K562 (cell line): ENCODE results near the gene TPD52L2. TPM values are rescaled to one million over a fixed set of nuclear protein-coding genes. Genes with fewer than 3 reads are reported as not detected.

Experiments
- BCL6 ChIP-seq: fragments of 250-450 bp; sonication (Bioruptor Pico); IDR thresholded peaks from 2 replicates; pipeline ENCODE4 v1.4.0; 2020
- BRF1 ChIP-seq: IDR thresholded peaks from 3 replicates; pipeline ENCODE4 v1.6.1; 2011; ENCODE audit warnings: borderline replicate concordance, mild to moderate bottlenecking; ENCODE audit not compliant: insufficient read length; ENCODE audit errors: extremely low read depth
- CREM ChIP-seq: IDR thresholded peaks from 2 replicates; pipeline ENCODE4 v1.6.1; 2014; ENCODE audit warnings: antibody characterized with exemption, low read depth
- ESRRA ChIP-seq: fragments of 450-650 bp; IDR thresholded peaks from 2 replicates; pipeline ENCODE4 v1.6.1; 2014; ENCODE audit warnings: low read depth, mild to moderate bottlenecking, moderate library complexity, borderline replicate concordance
- KAT2B ChIP-seq: IDR thresholded peaks from one replicate; pipeline ENCODE4 v1.6.1; 2012; ENCODE audit warnings: low read depth, mild to moderate bottlenecking, control low read depth, inconsistent platforms, low read length, moderate library complexity
- MECOM ChIP-seq: fragments of 250-450 bp; sonication (Bioruptor Pico); IDR thresholded peaks from 2 replicates; pipeline ENCODE4 v1.8.0; 2022; ENCODE audit warnings: inconsistent platforms
- OTX1 ChIP-seq: fragments of 450-650 bp; formaldehyde crosslinking; IDR thresholded peaks from 2 replicates; pipeline ENCODE4 v1.4.0; 2022; ENCODE audit warnings: mild to moderate bottlenecking
- SMAD2 ChIP-seq: fragments of 150-350 bp; IDR thresholded peaks from 2 replicates; pipeline ENCODE4 v1.6.1; 2014; ENCODE audit warnings: low read depth, mild to moderate bottlenecking, low read length
- ZC3H11A ChIP-seq: IDR thresholded peaks from 2 replicates; pipeline ENCODE4 v1.6.1; 2012; ENCODE audit warnings: low read depth, low read length, improper control_type of control experiment
- ZNF282 ChIP-seq: sonication (generic); formaldehyde crosslinking; IDR thresholded peaks from 2 replicates; pipeline ENCODE4 v1.8.1; 2023; ENCODE audit warnings: missing genetic modification reagents
- ZNF41 ChIP-seq: fragments of 250-450 bp; sonication (Bioruptor Pico); conservative IDR thresholded peaks from 2 replicates; pipeline ENCODE4 v1.4.0; 2020; ENCODE audit warnings: mild to moderate bottlenecking
- ZNF551 ChIP-seq: fragments of 250-450 bp; sonication (Bioruptor Pico); IDR thresholded peaks from 2 replicates; pipeline ENCODE4 v1.5.0; 2021; ENCODE audit warnings: mild to moderate bottlenecking, moderate library complexity
- ZSCAN29 ChIP-seq: fragments of 450-650 bp; IDR thresholded peaks from 2 replicates; pipeline ENCODE4 v1.6.1; 2017
- polyA plus RNA-seq, 8 experiments: library from polyadenylated mRNA; depleted of rRNA in 4 of 8; stranded (reverse) in 5 of 8; unstranded in 3 of 8; fragments of >200 nt; fragmentation: Nextera tagmentation in 2 of 8; fragmentation: Illumina TruSeq in 1 of 8; extraction: Ambion mirVana in 2 of 8; extraction: Trizol in 1 of 8; gene quantifications; 2 replicates each; pipeline versions ENCODE4 v1.2.1 to v1.2.3, GENCODE V29; 2011 to 2014; ENCODE audit warnings: inconsistent platforms in 1 of 8, missing spikeins in 1 of 8
- total RNA-seq, 7 experiments: library from RNA; depleted of rRNA in 6 of 7; stranded (reverse); fragments of >200 nt in 6 of 7; fragmentation: Illumina TruSeq in 2 of 7; extraction: Trizol in 2 of 7; gene quantifications; 2 replicates each; pipeline versions ENCODE4 v1.2.1 to v1.2.3, GENCODE V29; 2011 to 2021; ENCODE audit warnings: low replicate concordance in 1 of 7
- TF ChIP-seq, protein P1 (sequence below): fragments of 450-650 bp; IDR thresholded peaks from 2 replicates; pipeline ENCODE4 v1.6.1; 2016; ENCODE audit warnings: low read depth
- TF ChIP-seq, protein P2 (sequence below): fragments of 200-400 bp; formaldehyde crosslinking; IDR thresholded peaks from 2 replicates; pipeline ENCODE4 v1.6.1; 2017; ENCODE audit warnings: mild to moderate bottlenecking, low read depth, low read length, moderate library complexity
- TF ChIP-seq, protein P3 (sequence below): sonication (generic); formaldehyde crosslinking; IDR thresholded peaks from 2 replicates; pipeline ENCODE4 v1.8.0; 2023; ENCODE audit warnings: mild to moderate bottlenecking, missing genetic modification reagents

TPD52L2 gene
- total and polyA plus RNA-seq, 9 of the 15 experiments (the other 6 are each of a cell fraction or from before 2014, with no cell fraction given), result 1.9 to 117 (median 74.6) TPM

DNA sequence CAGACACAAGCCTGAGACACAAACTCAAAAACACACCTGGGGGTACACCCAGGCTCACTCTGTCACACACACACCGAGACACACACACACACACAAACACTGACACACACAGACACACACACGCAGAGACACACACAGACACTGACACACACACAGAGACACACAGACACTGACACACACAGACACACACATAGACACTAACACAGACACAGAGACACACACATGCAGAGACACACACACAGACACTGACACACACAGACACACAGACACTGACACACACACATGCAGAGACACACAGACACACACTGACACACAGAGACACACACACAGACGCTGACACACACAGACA lies 18.2 kb upstream of the TPD52L2 start (continued):
- TF ChIP-seq, protein P1, sequence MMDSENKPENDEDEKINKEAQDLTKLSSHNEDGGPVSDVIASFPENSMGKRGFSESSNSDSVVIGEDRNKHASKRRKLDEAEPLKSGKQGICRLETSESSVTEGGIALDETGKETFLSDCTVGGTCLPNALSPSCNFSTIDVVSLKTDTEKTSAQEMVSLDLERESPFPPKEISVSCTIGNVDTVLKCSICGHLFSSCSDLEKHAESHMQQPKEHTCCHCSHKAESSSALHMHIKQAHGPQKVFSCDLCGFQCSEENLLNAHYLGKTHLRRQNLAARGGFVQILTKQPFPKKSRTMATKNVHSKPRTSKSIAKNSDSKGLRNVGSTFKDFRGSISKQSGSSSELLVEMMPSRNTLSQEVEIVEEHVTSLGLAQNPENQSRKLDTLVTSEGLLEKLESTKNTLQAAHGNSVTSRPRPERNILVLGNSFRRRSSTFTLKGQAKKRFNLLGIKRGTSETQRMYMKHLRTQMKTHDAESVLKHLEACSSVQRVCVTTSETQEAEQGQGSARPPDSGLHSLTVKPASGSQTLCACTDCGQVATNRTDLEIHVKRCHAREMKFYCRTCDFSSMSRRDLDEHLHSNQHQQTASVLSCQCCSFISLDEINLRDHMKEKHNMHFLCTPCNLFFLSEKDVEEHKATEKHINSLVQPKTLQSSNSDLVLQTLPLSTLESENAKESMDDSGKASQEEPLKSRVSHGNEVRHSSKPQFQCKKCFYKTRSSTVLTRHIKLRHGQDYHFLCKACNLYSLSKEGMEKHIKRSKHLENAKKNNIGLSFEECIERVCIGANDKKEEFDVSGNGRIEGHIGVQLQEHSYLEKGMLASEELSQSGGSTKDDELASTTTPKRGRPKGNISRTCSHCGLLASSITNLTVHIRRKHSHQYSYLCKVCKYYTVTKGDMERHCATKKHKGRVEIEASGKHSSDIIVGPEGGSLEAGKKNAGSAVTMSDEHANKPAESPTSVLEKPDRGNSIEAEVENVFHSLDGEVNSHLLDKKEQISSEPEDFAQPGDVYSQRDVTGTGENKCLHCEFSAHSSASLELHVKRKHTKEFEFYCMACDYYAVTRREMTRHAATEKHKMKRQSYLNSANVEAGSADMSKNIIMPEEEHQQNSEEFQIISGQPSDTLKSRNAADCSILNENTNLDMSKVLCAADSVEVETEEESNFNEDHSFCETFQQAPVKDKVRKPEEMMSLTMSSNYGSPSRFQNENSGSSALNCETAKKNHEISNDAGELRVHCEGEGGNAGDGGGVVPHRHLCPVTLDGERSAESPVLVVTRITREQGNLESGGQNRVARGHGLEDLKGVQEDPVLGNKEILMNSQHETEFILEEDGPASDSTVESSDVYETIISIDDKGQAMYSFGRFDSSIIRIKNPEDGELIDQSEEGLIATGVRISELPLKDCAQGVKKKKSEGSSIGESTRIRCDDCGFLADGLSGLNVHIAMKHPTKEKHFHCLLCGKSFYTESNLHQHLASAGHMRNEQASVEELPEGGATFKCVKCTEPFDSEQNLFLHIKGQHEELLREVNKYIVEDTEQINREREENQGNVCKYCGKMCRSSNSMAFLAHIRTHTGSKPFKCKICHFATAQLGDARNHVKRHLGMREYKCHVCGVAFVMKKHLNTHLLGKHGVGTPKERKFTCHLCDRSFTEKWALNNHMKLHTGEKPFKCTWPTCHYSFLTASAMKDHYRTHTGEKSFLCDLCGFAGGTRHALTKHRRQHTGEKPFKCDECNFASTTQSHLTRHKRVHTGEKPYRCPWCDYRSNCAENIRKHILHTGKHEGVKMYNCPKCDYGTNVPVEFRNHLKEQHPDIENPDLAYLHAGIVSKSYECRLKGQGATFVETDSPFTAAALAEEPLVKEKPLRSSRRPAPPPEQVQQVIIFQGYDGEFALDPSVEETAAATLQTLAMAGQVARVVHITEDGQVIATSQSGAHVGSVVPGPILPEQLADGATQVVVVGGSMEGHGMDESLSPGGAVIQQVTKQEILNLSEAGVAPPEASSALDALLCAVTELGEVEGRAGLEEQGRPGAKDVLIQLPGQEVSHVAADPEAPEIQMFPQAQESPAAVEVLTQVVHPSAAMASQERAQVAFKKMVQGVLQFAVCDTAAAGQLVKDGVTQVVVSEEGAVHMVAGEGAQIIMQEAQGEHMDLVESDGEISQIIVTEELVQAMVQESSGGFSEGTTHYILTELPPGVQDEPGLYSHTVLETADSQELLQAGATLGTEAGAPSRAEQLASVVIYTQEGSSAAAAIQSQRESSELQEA, result peak; percentile 42; the same call in 1 of the 2 replicates
- TF ChIP-seq BCL6 (CRISPR knock-in tag) (no peak), KAT2B (no peak), ZNF41 (no peak), CREM (no peak), ZC3H11A (no peak), ESRRA (no peak), OTX1 (peak; percentile 82), ZNF282 (CRISPR knock-in tag) (no peak), MECOM (CRISPR knock-in tag) (no peak), SMAD2 (no peak), ZNF551 (CRISPR knock-in tag) (no peak), BRF1 (no peak), ZSCAN29 (peak; percentile 60; the same call in 1 of the 2 replicates)
- TF ChIP-seq, protein P2, sequence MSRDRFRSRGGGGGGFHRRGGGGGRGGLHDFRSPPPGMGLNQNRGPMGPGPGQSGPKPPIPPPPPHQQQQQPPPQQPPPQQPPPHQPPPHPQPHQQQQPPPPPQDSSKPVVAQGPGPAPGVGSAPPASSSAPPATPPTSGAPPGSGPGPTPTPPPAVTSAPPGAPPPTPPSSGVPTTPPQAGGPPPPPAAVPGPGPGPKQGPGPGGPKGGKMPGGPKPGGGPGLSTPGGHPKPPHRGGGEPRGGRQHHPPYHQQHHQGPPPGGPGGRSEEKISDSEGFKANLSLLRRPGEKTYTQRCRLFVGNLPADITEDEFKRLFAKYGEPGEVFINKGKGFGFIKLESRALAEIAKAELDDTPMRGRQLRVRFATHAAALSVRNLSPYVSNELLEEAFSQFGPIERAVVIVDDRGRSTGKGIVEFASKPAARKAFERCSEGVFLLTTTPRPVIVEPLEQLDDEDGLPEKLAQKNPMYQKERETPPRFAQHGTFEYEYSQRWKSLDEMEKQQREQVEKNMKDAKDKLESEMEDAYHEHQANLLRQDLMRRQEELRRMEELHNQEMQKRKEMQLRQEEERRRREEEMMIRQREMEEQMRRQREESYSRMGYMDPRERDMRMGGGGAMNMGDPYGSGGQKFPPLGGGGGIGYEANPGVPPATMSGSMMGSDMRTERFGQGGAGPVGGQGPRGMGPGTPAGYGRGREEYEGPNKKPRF, result no peak
- TF ChIP-seq, protein P3, sequence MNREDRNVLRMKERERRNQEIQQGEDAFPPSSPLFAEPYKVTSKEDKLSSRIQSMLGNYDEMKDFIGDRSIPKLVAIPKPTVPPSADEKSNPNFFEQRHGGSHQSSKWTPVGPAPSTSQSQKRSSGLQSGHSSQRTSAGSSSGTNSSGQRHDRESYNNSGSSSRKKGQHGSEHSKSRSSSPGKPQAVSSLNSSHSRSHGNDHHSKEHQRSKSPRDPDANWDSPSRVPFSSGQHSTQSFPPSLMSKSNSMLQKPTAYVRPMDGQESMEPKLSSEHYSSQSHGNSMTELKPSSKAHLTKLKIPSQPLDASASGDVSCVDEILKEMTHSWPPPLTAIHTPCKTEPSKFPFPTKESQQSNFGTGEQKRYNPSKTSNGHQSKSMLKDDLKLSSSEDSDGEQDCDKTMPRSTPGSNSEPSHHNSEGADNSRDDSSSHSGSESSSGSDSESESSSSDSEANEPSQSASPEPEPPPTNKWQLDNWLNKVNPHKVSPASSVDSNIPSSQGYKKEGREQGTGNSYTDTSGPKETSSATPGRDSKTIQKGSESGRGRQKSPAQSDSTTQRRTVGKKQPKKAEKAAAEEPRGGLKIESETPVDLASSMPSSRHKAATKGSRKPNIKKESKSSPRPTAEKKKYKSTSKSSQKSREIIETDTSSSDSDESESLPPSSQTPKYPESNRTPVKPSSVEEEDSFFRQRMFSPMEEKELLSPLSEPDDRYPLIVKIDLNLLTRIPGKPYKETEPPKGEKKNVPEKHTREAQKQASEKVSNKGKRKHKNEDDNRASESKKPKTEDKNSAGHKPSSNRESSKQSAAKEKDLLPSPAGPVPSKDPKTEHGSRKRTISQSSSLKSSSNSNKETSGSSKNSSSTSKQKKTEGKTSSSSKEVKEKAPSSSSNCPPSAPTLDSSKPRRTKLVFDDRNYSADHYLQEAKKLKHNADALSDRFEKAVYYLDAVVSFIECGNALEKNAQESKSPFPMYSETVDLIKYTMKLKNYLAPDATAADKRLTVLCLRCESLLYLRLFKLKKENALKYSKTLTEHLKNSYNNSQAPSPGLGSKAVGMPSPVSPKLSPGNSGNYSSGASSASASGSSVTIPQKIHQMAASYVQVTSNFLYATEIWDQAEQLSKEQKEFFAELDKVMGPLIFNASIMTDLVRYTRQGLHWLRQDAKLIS (CRISPR knock-in tag), result no peak
